OCI-LY7 (cell line): ENCODE results near the gene TRIM72.

Experiments
- EZH2phosphoT487 ChIP-seq: fragments of 200-600 bp; sonication (generic); IDR thresholded peaks from 2 replicates; pipeline ENCODE4 v1.6.1; 2018; ENCODE audit warnings: low read depth, borderline replicate concordance, mild to moderate bottlenecking, mixed run types, antibody characterized with exemption, low read length, moderate library complexity, mixed read lengths
- TF ChIP-seq, protein P1 (sequence below): fragments of 200-600 bp; sonication (generic); conservative IDR thresholded peaks from 2 replicates; pipeline ENCODE4 v1.5.1; 2014; ENCODE audit warnings: mild to moderate bottlenecking, antibody characterized with exemption, low read length, moderate library complexity, mixed read lengths

DNA sequence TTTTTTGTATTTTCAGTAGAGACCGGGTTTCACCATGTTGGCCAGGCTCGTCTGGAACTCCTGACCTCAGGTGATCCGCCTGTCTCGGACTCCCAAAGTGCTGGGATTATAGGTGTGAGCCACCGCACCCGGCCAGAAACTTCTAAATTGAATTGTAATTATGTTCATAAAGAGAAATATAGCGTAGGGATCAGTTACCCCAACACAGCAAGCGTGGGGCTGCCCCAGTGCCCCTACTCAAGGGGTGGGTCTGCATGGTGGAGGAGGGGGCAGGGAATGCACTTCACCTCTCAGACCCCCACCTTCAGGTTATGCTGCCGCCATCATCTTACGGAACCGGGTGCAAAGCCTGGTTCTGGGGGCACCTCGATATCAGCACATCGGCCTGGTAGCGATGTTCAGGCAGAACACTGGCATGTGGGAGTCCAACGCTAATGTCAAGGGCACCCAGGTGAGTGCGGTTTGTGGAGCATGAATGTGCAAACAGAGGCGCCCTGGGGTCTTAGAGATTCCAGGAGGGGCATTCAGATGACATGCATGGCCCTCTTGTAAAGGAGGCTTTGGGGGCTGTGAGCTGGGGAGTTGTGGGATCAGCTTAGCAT lies 63.8 kb downstream of the TRIM72 start:
- TF ChIP-seq, protein P1, sequence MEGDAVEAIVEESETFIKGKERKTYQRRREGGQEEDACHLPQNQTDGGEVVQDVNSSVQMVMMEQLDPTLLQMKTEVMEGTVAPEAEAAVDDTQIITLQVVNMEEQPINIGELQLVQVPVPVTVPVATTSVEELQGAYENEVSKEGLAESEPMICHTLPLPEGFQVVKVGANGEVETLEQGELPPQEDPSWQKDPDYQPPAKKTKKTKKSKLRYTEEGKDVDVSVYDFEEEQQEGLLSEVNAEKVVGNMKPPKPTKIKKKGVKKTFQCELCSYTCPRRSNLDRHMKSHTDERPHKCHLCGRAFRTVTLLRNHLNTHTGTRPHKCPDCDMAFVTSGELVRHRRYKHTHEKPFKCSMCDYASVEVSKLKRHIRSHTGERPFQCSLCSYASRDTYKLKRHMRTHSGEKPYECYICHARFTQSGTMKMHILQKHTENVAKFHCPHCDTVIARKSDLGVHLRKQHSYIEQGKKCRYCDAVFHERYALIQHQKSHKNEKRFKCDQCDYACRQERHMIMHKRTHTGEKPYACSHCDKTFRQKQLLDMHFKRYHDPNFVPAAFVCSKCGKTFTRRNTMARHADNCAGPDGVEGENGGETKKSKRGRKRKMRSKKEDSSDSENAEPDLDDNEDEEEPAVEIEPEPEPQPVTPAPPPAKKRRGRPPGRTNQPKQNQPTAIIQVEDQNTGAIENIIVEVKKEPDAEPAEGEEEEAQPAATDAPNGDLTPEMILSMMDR: no peak
- TF ChIP-seq EZH2phosphoT487: no peak
